HG03135 (cell line): Measurements from ENCODE around the gene CREG2.
"Not testable (repeated sequence)": the region's sequence is repeated elsewhere in the genome, so short reads cannot be mapped to it uniquely, and the experiment has no call there.

Source experiments
- ATAC-seq: cut with Tn5 transposase; IDR thresholded peaks from one replicate; pipeline ENCODE4 v1.9.1; 2021; ENCODE audit warnings: mild to moderate bottlenecking, moderate library complexity; ENCODE audit not compliant: unreplicated experiment

The CREG2 gene

GRCh38 chr2:101375653-101376052 is 11.7 kb downstream of the CREG2 start:
- ATAC-seq = no peak

- ATAC-seq = no peak
Observed at GRCh38 chr2:101374821-101375561, 12.3 kb downstream of the CREG2 start.

- no peak for ATAC-seq
Observed at GRCh38 chr2:101372792-101373191, 14.5 kb downstream of the CREG2 start.

DNA sequence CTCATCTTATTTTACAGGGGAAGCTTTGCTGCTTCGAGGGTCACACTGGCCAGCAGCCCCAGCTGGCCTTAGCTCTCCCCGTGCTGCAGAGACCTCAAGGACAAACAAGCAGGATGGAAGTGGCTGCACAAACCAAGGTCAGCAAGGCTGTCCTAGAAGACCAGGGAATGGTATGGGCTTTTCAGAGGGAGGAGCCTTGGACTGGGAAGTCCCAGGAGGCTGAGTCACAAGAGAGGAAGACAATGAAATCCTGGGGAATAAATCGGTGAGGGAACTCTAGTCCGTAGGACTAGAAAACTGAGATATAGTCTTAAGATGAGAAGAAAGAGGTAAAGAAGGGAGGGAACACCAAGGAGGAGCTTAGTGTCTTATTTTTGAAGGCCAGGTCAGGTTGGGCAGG is 15.7 kb downstream of the CREG2 start:
- no peak for ATAC-seq

DNA sequence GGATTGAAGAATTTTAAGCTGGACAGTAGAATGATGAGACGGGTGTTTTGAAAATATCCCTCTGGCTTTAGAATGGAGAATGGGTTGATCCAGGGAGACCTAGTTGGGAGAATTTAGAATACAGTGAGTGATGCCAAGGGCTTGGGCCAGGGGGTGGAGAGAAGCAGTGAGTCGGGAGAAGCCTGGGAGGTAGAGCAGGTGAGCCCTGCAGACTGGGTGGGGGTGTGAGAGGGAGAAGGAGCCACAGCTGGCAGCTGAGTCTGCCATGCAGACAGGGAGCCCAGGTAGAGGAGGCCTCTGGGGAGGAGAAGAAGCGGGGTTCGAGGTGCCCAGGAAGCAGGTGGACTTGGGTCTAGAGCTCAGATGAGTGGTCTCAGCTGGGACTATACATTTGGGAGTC is 18.2 kb downstream of the CREG2 start:
- ATAC-seq = no peak

DNA sequence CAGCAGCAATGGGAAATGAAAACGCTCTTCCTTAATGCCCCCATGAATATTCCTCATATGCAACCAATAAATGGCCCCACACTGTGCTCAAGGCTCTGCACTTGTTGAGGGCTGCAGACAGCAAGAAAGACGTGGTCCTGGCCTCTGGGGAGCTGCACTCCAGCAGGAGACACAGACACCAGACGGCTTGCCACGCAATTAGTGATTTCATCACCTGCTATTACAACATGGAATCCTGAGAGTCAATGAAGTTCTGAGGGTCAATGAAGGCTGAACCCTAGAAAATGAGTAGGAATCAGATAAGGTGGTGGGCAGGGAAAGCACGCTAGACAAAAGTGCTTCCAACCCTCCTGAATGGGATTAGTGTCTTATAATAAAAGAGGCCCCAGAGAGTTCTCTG is 18.9 kb downstream of the CREG2 start:
- no peak for ATAC-seq

- no peak for ATAC-seq
Observed at GRCh38 chr2:101367508-101367907, 19.8 kb downstream of the CREG2 start.

DNA sequence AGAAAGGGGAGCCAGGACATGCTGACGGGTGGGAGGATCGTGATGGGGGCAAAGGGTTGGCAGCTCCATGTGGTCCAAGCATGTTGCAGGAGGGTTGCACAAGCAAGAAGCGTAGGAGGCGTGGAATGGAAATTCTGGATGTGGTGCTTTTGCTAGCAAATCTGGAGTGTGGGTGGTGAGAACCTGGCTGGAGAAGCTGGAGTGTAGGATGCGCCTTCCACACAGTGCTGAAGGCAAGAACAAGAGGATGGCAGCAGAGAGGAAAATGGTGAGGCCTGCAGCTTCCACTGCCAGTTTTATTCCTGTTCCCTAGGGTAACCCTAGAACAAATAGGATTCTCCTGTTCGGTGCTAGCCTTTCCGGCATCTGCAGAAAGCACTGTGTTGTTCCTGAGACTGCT is 22.4 kb downstream of the CREG2 start:
- ATAC-seq = no peak

DNA sequence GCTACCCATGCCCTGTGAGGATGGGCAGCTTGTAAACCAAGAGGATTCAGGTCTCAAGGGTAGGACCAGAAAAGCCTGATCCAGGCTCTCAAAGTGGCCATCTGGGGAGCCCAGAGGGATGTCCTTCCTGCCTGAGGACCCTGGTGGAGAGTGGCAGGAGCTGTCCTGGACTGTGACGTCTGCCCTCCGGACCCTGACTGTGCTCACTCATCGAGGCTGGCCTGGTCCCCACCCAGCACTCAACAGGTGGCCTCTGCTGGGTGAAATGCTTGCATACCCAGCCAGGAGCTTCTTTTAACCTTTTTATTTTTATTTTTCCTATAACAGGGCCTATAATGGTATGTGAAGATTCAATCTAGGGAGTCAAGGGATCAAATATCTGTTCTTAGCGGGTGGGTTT is 24.5 kb downstream of the CREG2 start:
- no peak for ATAC-seq

- ATAC-seq = no peak
Observed at GRCh38 chr2:101362316-101362715, 25.0 kb downstream of the CREG2 start.

GRCh38 chr2:101361522-101361921 is 25.8 kb downstream of the CREG2 start:
- no peak for ATAC-seq

DNA sequence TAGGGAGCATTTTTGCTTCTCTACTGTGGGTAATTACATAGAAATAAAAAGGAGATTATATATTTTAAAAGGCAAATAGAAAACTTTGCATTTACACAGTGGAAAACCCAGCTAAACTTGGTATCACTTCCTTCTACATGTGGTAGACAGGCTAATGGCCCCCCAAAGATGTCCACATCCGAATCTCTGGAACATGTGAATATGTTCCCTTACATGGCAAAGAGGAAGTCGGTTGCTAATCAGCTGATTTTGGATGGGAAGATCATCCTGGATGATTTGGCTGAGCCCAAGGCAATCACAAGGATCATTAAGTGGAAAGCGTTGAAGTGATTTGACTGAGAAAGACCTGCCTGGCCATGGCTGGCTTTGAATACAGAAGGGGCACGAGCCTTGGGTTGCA is 26.2 kb downstream of the CREG2 start:
- no peak for ATAC-seq

DNA sequence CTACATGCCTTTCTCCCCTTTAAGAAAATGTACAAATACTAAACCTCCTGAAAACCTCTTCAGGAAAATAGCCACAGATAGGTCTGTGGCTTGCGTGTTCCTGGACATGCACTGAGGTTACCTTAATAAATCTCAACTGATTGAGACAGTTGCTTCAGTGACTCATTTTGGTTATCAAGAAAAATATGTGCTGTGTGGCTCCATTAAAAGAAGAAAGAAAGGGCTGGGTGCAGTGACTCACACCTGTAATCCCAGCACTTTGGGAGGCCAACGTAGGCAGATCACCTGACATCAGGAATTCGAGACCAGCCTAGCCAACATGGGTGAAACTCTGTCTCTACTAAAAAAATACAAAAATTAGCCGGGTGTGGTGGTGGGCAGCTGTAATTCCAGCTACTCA is 27.1 kb downstream of the CREG2 start:
- ATAC-seq = no peak

DNA sequence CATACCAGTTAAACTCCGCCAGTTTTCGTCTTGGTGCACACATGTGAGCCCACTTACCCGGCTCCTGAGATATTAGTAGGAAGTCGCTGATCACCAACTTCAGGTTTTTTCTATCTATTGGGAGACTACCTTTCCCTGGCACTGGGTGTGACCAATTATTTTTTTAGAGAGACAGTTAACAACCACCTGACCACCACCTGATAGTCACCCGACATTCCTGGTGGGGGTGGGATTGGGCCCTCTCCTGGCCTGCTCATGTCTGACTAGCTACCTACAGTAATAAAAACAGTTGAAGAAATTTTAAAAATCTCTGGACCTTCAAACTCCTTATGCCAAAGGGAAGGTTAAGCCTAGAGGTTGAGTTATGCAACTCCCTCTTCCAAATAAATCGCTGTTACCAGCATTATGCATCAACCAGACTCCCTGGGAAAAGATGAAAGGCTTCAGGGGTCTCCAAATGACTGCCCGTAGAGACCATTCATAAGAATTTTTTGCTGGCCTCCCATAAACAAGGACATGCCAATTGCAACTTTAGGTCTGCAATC is 27.8 kb downstream of the CREG2 start:
- no peak for ATAC-seq

DNA sequence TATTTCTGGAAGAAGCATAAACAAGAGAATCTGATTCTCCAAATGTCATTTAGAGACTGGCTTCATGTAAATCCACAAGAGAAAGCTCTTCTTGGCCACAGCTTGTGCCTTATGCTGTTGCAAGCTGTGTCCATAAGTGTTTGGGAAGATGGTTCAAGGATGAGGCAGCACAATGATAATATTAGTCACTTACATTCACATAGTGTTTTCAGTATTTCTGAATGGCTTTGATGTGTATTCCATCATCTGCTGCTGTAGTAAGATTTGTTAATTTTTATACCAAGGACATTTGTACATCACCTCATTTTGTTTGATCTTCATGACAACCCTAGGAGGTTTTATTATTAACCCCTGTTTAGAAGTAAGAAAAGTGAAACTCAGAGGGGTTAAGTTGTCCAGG is 29.9 kb downstream of the CREG2 start:
- no peak for ATAC-seq

DNA sequence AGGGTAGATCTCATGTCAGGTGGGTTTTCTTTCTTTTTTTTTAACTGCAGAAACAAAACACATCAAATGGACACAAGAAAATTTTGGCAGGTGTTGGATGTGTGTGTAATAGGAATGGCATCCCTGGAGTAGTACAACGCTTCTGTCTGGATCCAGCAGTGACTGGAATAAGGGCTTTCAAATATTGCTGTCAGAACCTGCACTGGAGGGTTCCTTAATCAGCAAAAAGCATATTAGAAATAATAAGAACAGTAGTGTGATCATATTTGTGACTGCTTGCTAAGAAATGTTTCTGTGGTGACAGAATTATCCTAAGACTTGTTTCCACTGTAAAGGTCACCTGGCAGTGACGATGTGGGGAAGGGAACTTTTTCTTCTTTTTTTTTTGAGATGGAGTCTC is 30.8 kb downstream of the CREG2 start:
- ATAC-seq = no peak

DNA sequence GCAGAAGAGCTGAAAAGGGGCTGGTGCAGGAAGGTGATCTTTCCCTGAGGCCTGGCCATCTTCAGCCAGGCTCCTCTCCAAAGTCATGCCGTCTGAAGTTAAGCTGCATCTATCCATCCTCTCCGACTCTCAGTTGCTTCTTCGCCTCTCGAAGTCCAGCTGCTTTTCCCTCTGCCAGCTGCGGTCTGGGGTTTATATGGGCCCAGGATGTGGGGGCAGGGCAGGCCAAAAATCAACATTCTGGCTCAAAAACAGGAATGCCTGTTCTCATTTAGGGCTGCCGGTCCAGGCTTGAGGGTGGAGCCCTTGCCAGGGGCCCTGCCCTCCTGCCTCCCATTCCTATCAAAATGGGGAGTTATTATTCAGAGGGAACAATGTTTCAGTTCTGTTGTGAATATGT is 31.2 kb downstream of the CREG2 start:
- ATAC-seq = no peak

DNA sequence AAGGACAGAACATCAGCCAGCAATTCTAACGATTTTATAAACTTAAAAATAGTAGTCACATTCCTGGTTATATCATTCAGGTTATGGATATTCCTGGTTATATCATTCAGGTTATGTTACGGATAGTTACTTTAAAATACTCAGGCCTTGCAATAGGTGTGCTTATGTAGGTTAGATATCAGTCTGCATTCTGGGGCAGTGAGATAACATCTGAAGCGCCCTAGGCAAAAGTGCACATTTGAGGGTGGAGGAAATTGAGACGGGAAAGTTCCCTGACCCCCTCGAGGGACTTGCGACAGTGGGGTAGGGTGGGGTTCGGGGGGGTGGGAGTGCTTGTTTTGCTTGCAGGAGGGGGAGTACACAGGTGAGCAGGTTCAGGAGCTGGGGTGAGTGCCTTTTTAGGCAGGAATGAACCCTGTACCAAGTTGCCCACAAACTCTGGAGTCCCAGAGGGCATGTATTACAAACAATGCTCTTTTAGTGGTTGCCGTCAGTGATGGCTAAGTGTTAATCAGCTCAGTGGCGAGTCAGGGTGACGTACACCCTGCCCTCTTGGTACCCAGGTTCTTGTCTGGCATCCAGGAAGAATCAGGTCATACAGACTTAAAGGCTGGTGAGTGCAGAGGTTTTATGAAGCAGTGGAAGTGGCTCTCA is 31.8 kb downstream of the CREG2 start:
- no peak for ATAC-seq

GRCh38 chr2:101354420-101355311 is 32.6 kb downstream of the CREG2 start:
- no peak for ATAC-seq

DNA sequence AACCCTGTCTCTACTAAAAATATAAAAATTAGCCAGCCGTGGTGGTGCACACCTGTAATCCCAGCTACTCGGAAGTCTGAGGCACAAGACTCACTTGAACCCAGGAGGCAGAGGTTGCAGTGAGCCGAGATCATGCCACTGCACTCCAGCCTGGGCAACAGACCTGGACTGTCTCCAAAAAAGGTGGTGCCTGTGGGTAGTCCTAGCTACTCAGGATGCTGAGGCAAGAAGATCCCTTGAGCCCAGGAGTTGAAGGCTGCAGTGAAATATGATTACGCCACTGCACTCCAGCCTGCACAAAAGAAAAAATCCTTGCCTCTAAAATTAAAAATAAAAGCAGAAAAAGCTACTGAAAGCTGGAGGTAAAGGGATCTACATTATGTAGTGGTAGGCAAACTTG is 34.7 kb downstream of the CREG2 start:
- not testable (repeated sequence) for ATAC-seq

DNA sequence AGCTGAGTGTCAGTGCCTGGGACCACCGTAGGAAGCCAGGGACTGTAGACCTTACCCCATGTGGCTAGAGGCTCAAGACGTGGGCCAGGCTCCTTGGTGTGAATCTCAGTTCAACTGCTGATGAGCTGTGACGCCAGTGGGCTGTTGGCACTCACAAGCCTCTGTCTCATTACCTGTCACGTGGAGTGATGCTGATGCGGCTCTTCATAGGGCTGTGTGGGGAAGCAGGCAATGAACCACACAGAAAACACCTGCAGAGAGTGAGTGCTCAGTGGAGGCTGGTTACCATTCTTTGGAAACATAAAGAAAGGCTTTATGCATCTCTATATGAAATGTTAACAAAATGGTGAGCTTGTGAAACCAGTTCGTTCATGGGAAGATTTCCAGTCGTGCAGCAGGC is 36.1 kb downstream of the CREG2 start:
- no peak for ATAC-seq
